ENCODE results near the gene KTN1.

KTN1 gene

GRCh38 chr14:55604900-55605418 lies 25.0 kb downstream of the KTN1 start:
- no peak overlapping the region for H3K4me2 ChIP-seq (ENCODE audit: low read length)
- TF ChIP-seq EZH2phosphoT487 (IDR thresholded peaks at IDR 0.05; ENCODE audit: borderline replicate concordance, low read length) (no peak), CTCF (IDR thresholded peaks at IDR 0.05; ENCODE audit: low read depth, low read length, poor library complexity, severe bottlenecking) (no peak)
- no peak overlapping the region for H3K27ac ChIP-seq (ENCODE audit: low read depth, low read length)
- H3K79me2 ChIP-seq (ENCODE audit: control insufficient read depth, low read length): peaks cover 99% of the 10 kb centered on the region
- H4K20me1 ChIP-seq (ENCODE audit: control insufficient read depth, insufficient read depth, low read depth, low read length): peaks cover 8% of the 10 kb centered on the region
- no peaks in the 10 kb centered on the region for H3F3A ChIP-seq (ENCODE audit: control insufficient read depth, insufficient read depth)
- H3K27me3 ChIP-seq (ENCODE audit: control insufficient read depth, low read length): no peaks in the 10 kb centered on the region
- no peaks in the 10 kb centered on the region for H3K4me1 ChIP-seq (ENCODE audit: control insufficient read depth, low read length)
- no peak overlapping the region for H3K4me3 ChIP-seq (ENCODE audit: low read length)
- H3K9me3 ChIP-seq (ENCODE audit: control insufficient read depth, insufficient read depth, low read length): no peaks in the 10 kb centered on the region
- no peaks in the 10 kb centered on the region for H3K9me2 ChIP-seq (replicated peaks; ENCODE audit: control insufficient read depth, low read length)
- H3K36me3 ChIP-seq (ENCODE audit: control insufficient read depth, low read length): peaks cover 31% of the 10 kb centered on the region

- Histone ChIP-seq H3F3A (ENCODE audit: control insufficient read depth, insufficient read depth) (no peaks in the 10 kb centered on the region), H4K20me1 (ENCODE audit: control insufficient read depth, insufficient read depth, low read depth, low read length) (peaks cover 8% of the 10 kb centered on the region), H3K4me3 (ENCODE audit: low read length) (no peak overlapping the region), H3K4me1 (ENCODE audit: control insufficient read depth, low read length) (no peaks in the 10 kb centered on the region), H3K9me2 (replicated peaks; ENCODE audit: control insufficient read depth, low read length) (no peaks in the 10 kb centered on the region), H3K27me3 (ENCODE audit: control insufficient read depth, low read length) (no peaks in the 10 kb centered on the region), H3K27ac (ENCODE audit: low read depth, low read length) (no peak overlapping the region), H3K36me3 (ENCODE audit: control insufficient read depth, low read length) (peaks cover 34% of the 10 kb centered on the region), H3K4me2 (ENCODE audit: low read length) (no peak overlapping the region), H3K79me2 (ENCODE audit: control insufficient read depth, low read length) (peaks cover 99% of the 10 kb centered on the region), H3K9me3 (ENCODE audit: control insufficient read depth, insufficient read depth, low read length) (no peaks in the 10 kb centered on the region)
- TF ChIP-seq CTCF (IDR thresholded peaks at IDR 0.05; ENCODE audit: low read depth, low read length, poor library complexity, severe bottlenecking) (no peak), EZH2phosphoT487 (IDR thresholded peaks at IDR 0.05; ENCODE audit: borderline replicate concordance, low read length) (no peak)
These were observed 25.8 kb downstream of the KTN1 start for GRCh38 chr14:55605793-55606192.

GRCh38 chr14:55607386-55607785 lies 27.4 kb downstream of the KTN1 start:
- Histone ChIP-seq H3K4me3 (ENCODE audit: low read length) (no peak overlapping the region), H3K9me3 (ENCODE audit: control insufficient read depth, insufficient read depth, low read length) (no peaks in the 10 kb centered on the region), H3K4me1 (ENCODE audit: control insufficient read depth, low read length) (no peaks in the 10 kb centered on the region), H3K27ac (ENCODE audit: low read depth, low read length) (no peak overlapping the region), H3K27me3 (ENCODE audit: control insufficient read depth, low read length) (no peaks in the 10 kb centered on the region), H4K20me1 (ENCODE audit: control insufficient read depth, insufficient read depth, low read depth, low read length) (peaks cover 8% of the 10 kb centered on the region), H3K9me2 (replicated peaks; ENCODE audit: control insufficient read depth, low read length) (no peaks in the 10 kb centered on the region), H3F3A (ENCODE audit: control insufficient read depth, insufficient read depth) (no peaks in the 10 kb centered on the region), H3K36me3 (ENCODE audit: control insufficient read depth, low read length) (peaks cover 28% of the 10 kb centered on the region), H3K79me2 (ENCODE audit: control insufficient read depth, low read length) (peaks cover 99% of the 10 kb centered on the region), H3K4me2 (ENCODE audit: low read length) (no peak overlapping the region)
- TF ChIP-seq CTCF (IDR thresholded peaks at IDR 0.05; ENCODE audit: low read depth, low read length, poor library complexity, severe bottlenecking) (no peak), EZH2phosphoT487 (IDR thresholded peaks at IDR 0.05; ENCODE audit: borderline replicate concordance, low read length) (no peak)

All from DOHH2 (cell line).